ENCODE data around the gene CCZ1B.
"Not testable (repeated sequence)": the region's sequence is repeated elsewhere in the genome, so short reads cannot be mapped to it uniquely, and the experiment has no call there.

Gene CCZ1B

DNA sequence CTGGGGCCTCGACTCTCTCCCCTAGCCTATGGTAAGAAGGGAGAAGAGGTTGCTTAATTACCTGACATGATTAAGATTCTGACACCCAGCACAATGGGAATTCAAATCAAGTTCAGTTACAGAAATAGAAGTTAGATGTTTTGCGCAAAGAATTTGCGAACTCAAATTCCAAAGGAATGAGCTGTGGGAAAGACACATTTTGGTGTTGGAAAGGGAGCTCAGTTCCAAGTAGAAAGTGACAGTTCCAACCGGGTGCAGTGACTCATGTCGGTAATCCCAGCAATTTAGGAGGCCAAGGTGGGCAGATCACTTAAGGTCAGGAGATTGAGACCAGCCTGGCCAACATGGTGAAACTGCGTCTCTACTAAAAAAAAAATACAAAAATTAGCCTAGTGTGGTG, 4.0 kb upstream of the CCZ1B start:
- DNase-seq, result not testable (repeated sequence)

DNA sequence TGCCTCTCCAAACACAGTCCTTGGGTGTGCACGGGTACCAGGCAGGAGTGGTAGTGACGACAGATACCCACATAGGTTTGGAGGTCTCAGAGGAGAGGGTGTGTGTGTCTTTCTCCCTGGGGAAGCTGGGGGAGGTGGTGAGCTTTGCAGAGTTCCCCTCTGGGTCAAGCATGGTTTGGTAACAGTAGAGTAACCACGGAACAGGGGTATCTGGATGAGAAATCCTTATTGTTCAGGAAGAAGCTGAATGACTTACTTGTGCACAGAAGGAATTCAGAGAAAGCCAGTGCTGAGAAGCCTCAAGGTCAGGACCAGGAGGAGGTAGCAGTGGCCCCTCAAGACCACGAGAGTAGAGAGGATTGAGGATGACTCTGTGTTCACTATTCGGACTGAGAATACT, 3.5 kb upstream of the CCZ1B start:
- DNase-seq, result not testable (repeated sequence)

DNA sequence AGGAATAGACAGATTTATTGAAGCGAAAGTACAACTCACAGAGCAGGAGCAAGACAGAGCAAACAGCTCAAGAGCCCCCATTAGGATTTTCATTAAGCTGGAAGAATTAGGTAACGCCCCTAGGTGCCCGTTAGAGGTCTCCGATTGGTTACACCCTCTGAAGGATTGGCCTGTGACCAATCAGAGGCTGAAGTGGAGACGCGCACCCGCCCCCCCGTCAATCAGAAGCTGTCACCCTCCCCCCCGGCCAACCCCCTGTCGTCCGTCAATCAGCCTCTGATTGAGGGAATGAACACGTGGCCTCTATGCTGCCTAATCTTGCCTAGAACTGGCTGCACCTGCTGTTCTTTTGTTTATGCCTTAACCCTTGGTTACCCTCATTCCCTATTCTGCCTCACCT, 1.1 kb upstream of the CCZ1B start:
- not testable (repeated sequence) for DNase-seq

DNA sequence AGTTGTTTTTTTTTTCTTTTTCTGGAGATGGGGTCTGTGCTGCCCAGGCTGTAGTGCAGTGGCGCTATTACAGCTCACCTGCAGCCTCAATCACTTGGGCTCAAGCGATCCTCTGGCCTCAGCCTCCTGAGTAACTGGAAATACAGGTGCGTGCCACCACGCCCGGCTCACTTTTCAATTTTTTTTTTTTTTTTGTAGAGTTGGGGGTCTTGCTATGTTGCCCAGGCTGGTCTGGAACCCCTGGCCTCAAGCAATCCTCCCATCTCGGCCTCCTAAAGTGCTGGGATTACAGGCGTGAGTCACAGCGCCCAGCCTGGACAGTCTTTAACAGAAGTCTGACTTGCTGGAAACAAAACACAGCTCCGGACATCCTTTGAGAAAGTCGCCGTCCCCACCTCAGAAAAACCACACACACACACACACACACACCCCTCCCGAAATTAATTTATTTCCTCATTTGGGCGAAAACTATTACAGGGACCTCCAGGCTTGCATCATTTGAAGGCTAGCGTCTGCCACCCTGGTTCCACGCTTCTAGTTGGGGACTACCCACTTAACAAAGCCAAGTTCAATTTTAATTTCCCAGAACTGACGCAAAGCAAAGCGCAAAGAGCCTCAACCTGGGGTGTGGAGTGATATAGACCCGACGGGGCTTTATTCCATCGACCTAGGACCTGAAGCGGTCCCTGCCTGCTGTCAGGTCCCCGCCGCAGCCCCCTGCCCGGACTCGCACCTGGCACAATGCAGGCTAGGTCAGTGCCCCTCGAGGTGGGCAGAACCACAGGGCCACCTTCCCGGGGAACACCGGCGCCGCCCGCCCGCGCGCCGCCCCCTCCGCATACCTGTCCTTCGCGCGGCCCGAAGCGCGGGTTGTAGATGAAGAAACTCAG, 594 bp downstream of the CCZ1B start:
- not testable (repeated sequence) for DNase-seq

DNA sequence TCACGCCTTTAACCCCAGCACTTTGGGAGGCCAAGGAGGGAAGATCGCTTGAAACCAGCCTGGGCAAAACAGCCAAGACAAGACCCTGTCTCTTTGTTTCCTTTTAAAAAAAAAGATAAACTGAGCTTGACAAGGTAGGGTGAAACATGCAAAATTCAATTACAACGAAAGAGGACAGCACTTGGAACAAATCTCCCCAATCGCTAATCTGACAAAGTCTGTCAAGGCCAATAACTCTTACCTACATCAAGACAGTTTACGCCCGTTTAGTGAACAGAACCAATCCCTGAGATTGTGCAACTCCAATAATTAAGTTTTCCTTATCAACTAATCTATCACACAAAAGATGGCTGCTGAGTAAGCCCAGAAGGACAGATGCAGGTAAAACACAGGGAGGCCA, 4.5 kb downstream of the CCZ1B start:
- not testable (repeated sequence) for DNase-seq

DNA sequence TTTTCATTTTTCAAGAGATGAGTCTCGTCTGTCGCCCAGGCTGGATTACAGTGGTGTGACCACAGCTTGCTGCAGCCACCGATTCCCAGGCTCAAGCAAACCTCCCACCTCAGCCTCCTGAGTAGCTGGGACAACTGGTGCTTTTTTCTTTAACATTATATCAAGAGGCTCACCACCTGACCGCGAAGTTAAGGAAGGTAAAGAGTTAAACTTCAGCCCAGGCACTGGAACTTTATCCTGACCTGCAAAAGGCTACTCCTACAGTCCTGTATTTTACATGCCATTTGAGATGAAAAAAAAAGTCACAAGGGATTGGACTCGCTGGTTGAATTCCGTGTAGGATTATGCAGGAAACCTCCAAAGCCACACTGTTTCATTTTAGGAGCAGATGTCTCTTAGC, 10.6 kb downstream of the CCZ1B start:
- not testable (repeated sequence) for DNase-seq

DNA sequence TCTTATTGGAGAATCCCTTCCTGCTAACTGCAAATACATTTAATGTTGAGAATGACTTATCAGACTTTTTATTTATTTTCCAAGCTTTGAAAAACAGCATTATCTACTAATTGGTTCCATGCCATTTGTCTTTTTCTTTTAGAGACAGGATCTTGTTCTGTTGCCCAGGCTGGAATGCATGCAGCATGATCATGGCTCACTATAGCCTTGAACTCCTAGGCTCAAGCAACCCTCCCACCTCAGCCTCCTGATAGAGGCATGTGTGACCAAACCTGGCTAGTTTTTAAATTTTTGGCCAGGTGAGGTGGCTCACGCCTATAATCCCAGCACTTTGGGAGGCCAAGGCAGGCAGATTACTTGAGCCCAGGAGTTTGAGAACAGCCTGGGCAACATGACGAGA, 13.1 kb downstream of the CCZ1B start:
- DNase-seq, result not testable (repeated sequence)

DNA sequence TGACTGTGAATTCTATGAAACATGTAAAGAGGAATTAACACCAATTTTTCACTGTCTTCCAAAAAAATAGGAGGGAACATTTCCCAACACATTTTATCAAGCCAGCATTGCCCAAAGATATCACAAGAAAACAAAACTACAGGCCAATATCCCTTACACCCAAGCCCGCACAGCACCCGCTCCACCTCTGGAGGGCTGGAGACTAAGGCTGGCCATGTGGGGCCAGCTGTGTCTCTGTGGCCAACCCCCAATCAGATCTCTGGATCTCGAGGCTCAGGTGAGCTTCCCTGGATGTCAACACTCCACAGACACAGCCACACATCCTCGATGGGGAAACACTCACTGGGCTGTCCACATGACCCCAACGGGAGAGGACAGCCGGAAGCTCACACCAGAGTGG, 18.1 kb downstream of the CCZ1B start:
- not testable (repeated sequence) for DNase-seq

DNA sequence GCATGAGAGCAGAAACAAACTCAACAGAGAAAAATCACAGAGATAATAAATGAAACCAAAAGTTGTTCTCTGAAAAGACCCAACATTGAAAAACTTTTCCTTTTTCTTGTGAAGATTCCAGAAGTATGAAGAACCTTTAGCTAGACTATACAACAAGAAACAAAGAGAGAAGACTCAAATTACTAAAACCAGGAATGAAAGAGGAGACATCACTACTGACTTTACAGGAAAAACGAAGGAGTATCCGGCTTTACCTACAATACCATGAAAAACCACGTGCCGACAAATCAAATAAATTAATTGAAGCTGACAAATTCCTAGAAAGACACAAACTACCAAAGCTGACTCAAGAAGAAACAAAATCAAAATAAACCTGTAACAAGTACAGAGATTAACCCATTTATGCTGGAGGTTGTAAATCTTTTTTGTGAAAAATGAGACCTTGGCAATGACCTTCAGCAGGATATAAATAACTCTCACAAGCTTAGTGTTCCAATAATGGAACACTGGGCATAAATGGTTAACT, 18.6 kb downstream of the CCZ1B start:
- not testable (repeated sequence) for DNase-seq

DNA sequence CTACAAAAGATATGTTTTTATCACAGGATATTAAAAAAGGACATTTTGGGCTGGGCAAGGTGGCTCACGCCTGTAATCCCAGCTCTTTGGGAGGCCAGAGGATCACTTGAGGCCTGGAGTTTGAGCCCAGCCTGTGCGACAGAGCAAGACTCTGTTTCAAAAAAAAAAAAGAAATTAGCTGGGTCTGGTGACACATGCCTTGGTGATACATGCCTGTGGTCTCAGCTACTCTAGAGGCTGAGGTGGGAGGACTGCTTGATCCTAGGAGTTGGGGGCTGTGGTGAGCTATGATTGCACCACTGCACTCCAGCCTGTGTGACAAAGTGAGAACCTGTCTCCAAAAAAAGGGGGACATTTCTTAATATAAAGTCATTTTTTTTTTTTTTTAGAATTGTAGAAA, 25.7 kb downstream of the CCZ1B start:
- DNase-seq, result not testable (repeated sequence)

DNA sequence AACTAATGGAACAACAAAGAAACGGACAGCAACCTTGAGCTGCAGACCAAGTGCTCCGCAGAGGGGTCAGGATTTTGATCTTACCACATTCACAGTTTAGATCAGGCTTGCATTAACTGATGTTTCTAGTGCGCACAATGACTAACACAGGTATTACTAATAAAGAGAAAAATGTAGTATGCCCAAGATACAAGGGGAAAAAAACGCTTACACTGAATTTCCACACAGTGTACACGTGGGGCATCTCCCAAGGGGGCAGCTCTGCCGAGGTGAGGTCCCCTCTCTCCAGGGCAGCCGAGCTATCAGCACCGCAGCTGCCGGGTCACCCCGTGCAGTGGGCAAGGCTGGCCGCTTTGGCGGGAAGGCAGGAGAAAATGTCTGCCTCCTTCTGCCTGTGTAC, 26.2 kb downstream of the CCZ1B start:
- not testable (repeated sequence) for DNase-seq

DNA sequence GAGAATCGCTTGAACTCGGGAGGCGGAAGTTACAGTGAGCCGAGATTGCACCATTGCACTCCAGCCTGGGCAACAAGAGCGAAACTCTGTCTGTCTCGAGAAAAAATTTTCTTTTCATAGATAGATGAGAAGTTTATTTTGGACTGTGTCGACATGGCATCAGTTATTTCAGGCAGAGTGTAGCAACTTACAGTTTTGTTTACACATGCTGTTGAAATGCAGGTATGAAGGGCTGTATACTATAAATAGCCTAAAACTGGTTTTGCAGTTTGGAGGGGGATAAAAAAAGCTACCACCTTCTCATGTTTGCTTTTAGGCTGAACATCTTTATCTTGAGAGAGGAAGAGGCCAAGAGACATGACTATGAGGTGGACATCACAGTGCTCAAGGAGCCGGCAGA, 28.0 kb downstream of the CCZ1B start:
- DNase-seq, result not testable (repeated sequence)

DNA sequence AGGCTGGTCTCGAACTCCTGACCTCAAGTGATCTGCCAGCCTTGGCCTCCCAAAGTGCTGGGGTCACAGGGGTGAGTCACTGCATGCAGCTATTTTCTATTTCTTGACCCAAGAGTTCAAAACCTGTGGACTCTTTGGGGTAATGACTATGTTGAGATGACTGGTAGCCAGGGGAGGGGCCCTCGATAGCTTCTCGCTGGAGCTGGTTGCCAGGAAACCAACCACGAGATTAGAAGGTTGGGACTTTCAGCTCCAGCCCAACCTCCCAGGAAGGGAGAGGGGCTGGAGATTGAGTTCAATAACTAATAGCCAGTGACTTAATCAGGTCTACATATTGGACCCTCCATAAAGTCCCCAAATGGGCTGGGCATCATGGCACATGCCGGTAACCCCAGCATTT, 28.9 kb downstream of the CCZ1B start:
- not testable (repeated sequence) for DNase-seq

DNA sequence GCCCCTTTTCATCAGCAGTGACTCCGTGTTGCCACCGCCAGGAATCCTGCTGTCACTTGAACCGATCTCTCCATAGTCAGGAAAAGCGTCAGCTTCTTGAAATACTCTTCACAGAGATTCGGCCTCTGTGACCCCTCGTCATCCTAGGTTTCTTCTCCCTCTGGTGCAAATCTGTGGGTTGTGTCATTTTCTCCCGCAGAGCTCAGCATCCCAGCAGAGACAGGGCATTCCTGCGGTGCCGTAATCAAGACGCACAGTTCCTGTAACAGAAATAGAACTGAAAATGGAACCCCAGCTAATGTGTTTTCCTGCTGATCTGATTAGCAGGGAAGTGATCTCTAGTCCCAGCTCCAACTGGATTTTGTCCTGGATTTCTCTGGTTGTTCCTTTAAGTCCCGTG, 31.8 kb downstream of the CCZ1B start:
- not testable (repeated sequence) for DNase-seq

DNA sequence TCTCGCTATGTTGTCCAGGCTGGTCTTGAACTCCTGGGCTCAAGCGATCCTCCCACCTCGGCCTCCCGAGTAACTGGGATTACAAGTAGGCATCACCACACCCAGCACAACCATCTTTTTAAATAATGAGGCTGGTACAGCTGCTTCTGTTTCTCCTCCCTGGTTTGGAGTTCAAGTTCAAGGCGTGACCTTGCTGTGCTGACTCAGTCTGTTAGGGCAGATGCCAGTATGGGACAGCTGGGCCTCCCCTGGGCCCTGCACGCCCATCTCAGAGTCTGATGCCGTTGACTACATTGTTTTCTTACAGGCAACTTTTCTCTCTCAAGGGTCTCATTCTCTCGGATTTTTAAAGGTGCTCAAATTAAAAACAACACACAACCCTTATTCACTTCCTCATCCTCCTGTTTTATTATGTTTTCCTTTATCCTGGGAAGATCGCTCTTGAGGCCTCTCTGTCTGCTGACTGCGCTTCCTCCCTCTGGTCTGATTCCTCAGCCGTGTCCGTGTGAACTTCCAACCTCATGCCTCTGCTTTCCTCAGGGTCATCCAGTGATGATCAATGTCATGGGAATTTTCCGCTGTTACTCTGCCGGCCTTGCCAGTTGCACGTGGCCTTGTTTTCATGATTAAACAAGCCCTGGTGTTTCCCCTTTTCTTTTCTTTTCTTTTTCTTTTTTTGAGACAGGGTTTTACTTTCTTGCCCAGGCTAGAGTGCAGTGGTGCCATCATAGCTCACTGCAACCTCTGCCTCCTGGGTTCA, 33.8 kb downstream of the CCZ1B start:
- peak; percentile 29 for DNase-seq

DNA sequence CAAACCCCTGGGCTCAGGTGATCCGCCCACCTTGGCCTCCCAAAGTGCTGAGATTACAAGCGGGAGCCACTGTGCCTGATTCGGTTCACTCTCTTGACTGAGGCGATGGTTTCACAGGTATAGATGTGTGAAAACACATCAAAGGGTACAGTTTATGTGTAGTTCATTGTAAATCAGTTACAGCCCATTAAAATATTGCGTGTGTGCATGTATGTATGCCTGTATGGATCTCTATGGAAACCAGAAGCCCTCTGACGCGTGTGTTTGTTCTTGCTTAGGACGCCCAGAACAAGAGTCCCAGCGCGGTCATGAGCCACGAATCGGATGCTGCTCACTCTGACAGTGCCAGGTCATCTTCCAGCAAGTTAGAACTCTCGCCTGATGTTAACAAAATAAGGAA, 36.7 kb downstream of the CCZ1B start:
- not testable (repeated sequence) for DNase-seq

DNA sequence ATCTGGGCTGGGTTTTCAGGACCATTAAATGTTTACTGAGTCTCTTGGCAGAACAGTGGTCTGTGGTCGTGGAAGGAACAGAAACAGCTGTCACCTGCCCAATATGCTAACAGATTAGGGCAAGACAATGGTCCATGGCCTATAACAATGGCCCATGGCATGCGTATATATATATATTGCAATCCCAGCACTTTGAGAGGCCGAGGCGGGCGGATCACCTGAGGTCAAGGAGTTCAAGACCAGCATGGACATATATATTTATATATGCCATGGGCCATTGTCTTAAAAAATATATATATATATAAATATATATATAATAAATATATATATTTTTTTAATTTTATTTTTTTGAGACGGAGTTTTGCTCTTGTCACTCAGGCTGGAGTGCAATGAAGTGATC, 44.5 kb downstream of the CCZ1B start:
- not testable (repeated sequence) for DNase-seq

DNA sequence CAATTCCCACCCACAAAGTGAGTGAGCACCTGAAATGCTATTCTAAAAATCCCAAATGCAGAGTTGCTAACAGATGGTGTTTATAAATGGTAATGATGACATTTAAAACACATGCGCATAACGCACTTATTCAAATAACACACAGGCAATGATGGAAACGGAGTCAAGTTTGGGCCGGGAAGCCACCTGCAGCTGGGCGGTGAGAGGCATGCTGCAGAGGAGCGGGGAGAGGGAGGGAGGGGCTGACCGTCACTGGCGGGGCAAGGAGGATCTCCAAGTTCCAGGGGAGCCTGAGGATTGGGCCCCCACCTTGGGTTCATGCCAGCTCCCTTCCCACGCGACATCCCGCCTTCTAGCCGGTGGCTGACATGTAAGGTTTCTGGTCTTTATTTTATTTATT, 64.9 kb downstream of the CCZ1B start:
- not testable (repeated sequence) for DNase-seq

DNA sequence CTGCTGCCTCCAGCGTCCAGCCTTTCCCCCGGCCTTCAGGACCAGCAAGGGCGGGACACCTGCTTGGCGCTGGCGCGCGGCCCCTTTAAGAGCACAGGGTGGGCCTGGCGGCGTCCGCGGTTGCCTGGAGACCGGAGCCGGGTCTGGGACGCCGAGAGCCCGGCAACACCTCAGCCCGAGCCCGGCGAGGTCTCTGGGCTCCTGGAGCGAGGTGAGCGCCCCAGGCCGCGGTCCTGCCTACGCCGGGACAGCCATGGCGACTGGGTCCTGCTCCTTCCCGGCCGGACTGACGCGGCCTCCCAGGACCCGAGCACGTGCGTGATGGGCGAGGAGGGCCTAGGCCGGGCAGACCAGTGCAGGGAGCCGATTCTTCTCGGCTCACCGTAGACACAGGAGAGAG, 72.1 kb downstream of the CCZ1B start, which contains the start of gene RSPH10B2:
Gene RSPH10B2, plus strand, starts transcription at position 140 of the 400 bp plus-strand sequence. CDS start 3,575 bp downstream, outside the sequence.
- DNase-seq, result not testable (repeated sequence)

DNA sequence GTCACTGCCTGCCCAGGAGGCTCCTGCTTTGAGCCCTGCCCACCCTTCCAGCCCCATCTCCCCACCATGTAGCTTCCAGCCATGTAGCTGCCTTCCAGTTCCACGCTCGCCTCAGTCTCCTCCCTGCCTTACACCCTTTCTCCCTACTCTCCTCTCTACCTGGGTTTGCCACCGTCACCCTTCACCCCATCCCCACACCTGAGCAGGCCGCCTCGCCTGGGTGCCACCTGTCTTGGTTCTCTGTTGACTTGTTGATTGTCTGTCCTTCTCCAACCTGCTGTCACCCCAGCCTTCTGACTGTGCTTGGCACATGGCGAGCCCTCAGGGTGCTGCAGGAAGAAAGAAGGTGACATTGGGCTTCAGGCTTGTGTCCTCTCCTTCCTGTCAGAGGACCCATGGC, 75.9 kb downstream of the CCZ1B start:
- DNase-seq, result not testable (repeated sequence)

DNA sequence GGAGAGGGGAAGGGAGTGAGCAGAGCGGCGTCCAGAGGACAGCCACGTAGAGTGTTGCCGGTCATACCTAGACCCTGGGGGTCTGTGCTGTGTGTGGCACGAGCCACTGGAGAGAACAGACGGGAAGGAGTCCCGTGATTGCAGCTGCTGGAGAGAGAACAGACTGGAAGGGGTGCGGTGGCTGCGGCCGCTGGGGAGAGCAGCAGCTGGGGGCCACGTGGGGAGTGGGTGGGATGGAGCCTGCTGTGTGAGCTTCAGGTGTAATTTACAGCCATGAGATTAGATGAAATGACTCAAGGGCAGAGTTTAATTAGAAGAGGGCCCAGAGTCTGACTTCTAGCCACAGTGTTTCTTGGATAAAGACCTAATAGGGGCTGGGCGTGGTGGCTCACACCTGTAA, 76.7 kb downstream of the CCZ1B start:
- not testable (repeated sequence) for DNase-seq
